ENCODE measurements around the gene ZKSCAN5. TPM values are rescaled to one million over a fixed set of nuclear protein-coding genes. Genes with fewer than 3 reads are reported as not detected.

Gene ZKSCAN5
- total and polyA plus RNA-seq, 2 of the 8 experiments (the other 6 are each of a cell fraction or from before 2014, with no cell fraction given): 5.3 to 13.5 TPM

DNA sequence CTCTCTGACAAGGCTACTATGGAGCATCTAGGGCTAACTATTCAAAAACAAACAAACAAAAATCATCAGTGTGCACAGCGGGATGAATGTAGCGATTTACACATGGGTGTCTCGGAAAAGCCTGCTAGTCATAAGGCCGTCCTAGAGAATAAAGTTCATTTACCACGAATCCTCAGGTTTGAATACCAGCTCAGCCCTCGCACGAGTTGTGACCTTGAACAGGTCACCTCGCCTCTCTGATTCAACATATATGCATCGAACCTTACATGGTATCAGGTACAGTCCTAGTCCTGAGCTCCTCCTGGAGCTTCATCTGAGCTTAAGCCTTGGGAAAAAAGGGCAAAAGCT is 39.1 kb upstream of the ZKSCAN5 start:
- Histone ChIP-seq H3K36me3 (ENCODE audit: control insufficient read depth in 2 of 4, insufficient read depth in 4 of 4, low read length in 3 of 4) (peaks cover 2 to 12% (median 9%) of the 10 kb centered on the region in 4 experiments; a peak in 6 of 8 replicates), H3K23me2 (ENCODE audit: low read depth, low read length) (0 out of 2 replicates have a peak, but pooled peaks cover 7% of the 10 kb centered on the region), H3K79me1 (ENCODE audit: low read depth, low read length) (peaks cover 19% of the 10 kb centered on the region), H2BK15ac (ENCODE audit: low read length) (no peak overlapping the region; the same call in 1 of the 2 replicates), H3K23ac (ENCODE audit: insufficient read length) (no peak overlapping the region), H4K20me1 (replicated peaks in 1 of 2; ENCODE audit: control insufficient read depth in 1 of 2, insufficient read depth in 2 of 2, low read length in 2 of 2) (peaks cover 4 to 9% of the 10 kb centered on the region in 2 experiments), H4K91ac (replicated peaks; ENCODE audit: insufficient read length, low read length) (peak overlapping the region; percentile 87), H3K56ac (replicated peaks; ENCODE audit: insufficient read length, low read depth, low read length) (peak overlapping the region; percentile 85), H4K8ac (ENCODE audit: extremely low read depth, insufficient read depth, low read length) (peak overlapping the region; percentile 99; the same call in 1 of the 2 replicates), H2BK20ac (ENCODE audit: low read length) (no peak overlapping the region), H3K14ac (ENCODE audit: insufficient read length) (no peak overlapping the region), H3K27ac (ENCODE audit: low read depth, low read length) (peak overlapping the region; percentile 98), H3K27me3 (replicated peaks in 1 of 4; ENCODE audit: control insufficient read depth in 3 of 4, extremely low read depth in 1 of 4, insufficient read depth in 3 of 4, low read length in 3 of 4) (no peaks in the 10 kb centered on the region), H3K4me3 (ENCODE audit: extremely low read depth in 1 of 4, insufficient read depth in 2 of 4, low read depth in 3 of 4, low read length in 4 of 4) (peak overlapping the region; percentile 92 to 99 (median 97)), H3K79me2 (ENCODE audit: control insufficient read depth in 1 of 2, insufficient read depth in 2 of 2, low read length in 2 of 2) (peaks cover 23 to 52% of the 10 kb centered on the region in 2 experiments), H2AK5ac (ENCODE audit: low read depth, low read length) (peak overlapping the region; percentile 84), H3K18ac (ENCODE audit: extremely low read depth, low read length) (no peak overlapping the region), H2AFZ (ENCODE audit: low read length) (peak overlapping the region; percentile 86), H2BK5ac (ENCODE audit: low read depth, low read length) (peak overlapping the region; percentile 98), H3K4me1 (replicated peaks in 1 of 4; ENCODE audit: control insufficient read depth in 3 of 4, insufficient read depth in 4 of 4, low read length in 3 of 4) (peaks cover 0 to 2% (median 0%) of the 10 kb centered on the region in 4 experiments; a peak in 1 of 7 replicates), H3K4ac (replicated peaks; ENCODE audit: insufficient read length, low read depth, low read length) (peak overlapping the region; percentile 55), H2BK12ac (ENCODE audit: low read depth, low read length) (peak overlapping the region; percentile 51; the same call in 1 of the 2 replicates), H3K4me2 (ENCODE audit: insufficient read depth in 1 of 2, low read depth in 2 of 2, low read length in 2 of 2) (peak overlapping the region; percentile 91 to 98), H3K9me3 (ENCODE audit: insufficient read depth in 2 of 2, low read depth in 1 of 2, low read length in 1 of 2) (no peaks in the 10 kb centered on the region), H3K9ac (replicated peaks in 1 of 4; ENCODE audit: extremely low read depth in 1 of 4, low read depth in 3 of 4, low read length in 3 of 4) (peak overlapping the region; percentile 86 to 99 (median 99)), H2BK120ac (replicated peaks; ENCODE audit: low read depth, low read length) (no peak overlapping the region), H4K5ac (ENCODE audit: insufficient read length, low read depth, low read length) (peak overlapping the region; percentile 92)
- no peak for TF ChIP-seq SP2 (IDR thresholded peaks at IDR 0.05; ENCODE audit: low read length)
- TF ChIP-seq, protein P1, sequence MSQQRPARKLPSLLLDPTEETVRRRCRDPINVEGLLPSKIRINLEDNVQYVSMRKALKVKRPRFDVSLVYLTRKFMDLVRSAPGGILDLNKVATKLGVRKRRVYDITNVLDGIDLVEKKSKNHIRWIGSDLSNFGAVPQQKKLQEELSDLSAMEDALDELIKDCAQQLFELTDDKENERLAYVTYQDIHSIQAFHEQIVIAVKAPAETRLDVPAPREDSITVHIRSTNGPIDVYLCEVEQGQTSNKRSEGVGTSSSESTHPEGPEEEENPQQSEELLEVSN (IDR thresholded peaks at IDR 0.05): no peak
- no peak for TF ChIP-seq JUND (IDR thresholded peaks at IDR 0.05; ENCODE audit: low read length)
- TF ChIP-seq HDAC2 (IDR thresholded peaks at IDR 0.05; ENCODE audit: borderline replicate concordance in 1 of 2, low read depth in 2 of 2, low read length in 2 of 2): no peak
- no peak for TF ChIP-seq SP4 (IDR thresholded peaks at IDR 0.05; ENCODE audit: low read length)
- TF ChIP-seq, protein P2, sequence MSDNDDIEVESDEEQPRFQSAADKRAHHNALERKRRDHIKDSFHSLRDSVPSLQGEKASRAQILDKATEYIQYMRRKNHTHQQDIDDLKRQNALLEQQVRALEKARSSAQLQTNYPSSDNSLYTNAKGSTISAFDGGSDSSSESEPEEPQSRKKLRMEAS (IDR thresholded peaks at IDR 0.05): no peak
- no peak for TF ChIP-seq PHF8 (conservative IDR thresholded peaks at IDR 0.05; ENCODE audit: low read depth, low read length)
- DNase-seq (ENCODE audit: low read depth in 1 of 2, low spot score in 2 of 2): no peak
- ChIA-PET POLR2A (ENCODE audit: partially characterized antibody) (interaction anchor here (0.6 to 10.7 kb wide), 16 partner anchors 8 to 1844 kb away, joined by 3 to 100 read pairs (median 6); partner anchors contain the start of genes BUD31, CPSF4, PDAP1 and ZKSCAN5), CTCF (ENCODE audit: partially characterized antibody) (interaction anchor here (0.8 to 1.6 kb wide), 3 partner anchors 9 to 43 kb away, joined by 3 read pairs; no protein-coding TSS in a partner anchor)
- no peak for FAIRE-seq
- 29% methylated on average over 9 of the region's 9 CpGs; no CpG with 5 or more reads in 1 of the 2 experiments for WGBS, 2 experiments (ENCODE audit: extremely low coverage in 1 of 2, insufficient coverage in 1 of 2, insufficient read length in 1 of 2, insufficient replicate concordance in 2 of 2, low coverage in 1 of 2, low lambda C conversion rate in 2 of 2, missing lambda C conversion rate in 1 of 2)
